Uterus (tissue), 4 donors: ENCODE results near the gene SCP2. TPM values are rescaled to one million over a fixed set of nuclear protein-coding genes. Genes with fewer than 3 reads are reported as not detected.
A peak's percentile ranks its signal among the peaks of the same experiment; 100 is the strongest.

Source experiments
- DNase-seq, 2 donors: peaks; one replicate each; pipeline ENCODE4 v3.0.0-alpha.2; 2019 to 2020
- H3K27ac ChIP-seq, 2 donors: fragments of 200-600 bp; sonication (generic); 1 replicate in 1 of 2; 2 replicates in 1 of 2; pipeline ENCODE4 v1.5.1; 2016 to 2018
- H3K27me3 ChIP-seq, 2 donors: fragments of 200-600 bp; sonication (generic); one replicate each; pipeline ENCODE4 v1.5.1; 2018 to 2019; ENCODE audit warnings: control low read depth in 1 of 2
- H3K36me3 ChIP-seq, 2 donors: fragments of 200-600 bp; sonication (generic); one replicate each; pipeline ENCODE4 v1.5.1; 2019; ENCODE audit warnings: control low read depth in 1 of 2
- H3K4me1 ChIP-seq, 2 donors: fragments of 200-600 bp; sonication (generic); one replicate each; pipeline ENCODE4 v1.5.1; 2018 to 2019; ENCODE audit warnings: control low read depth in 1 of 2
- H3K4me3 ChIP-seq, 2 donors: fragments of 200-600 bp; sonication (generic); 1 replicate in 1 of 2; 2 replicates in 1 of 2; pipeline ENCODE4 v1.5.1; 2018 to 2019; ENCODE audit warnings: mild to moderate bottlenecking in 1 of 2
- H3K9me3 ChIP-seq, 2 donors: fragments of 200-600 bp; sonication (generic); one replicate each; pipeline ENCODE4 v1.5.1; 2019; ENCODE audit warnings: control low read depth in 1 of 2
- CTCF ChIP-seq, 4 experiments: fragments of 200-600 bp in 2 of 4; fragments of 450-650 bp in 2 of 4; sonication (generic) in 2 of 4; IDR thresholded peaks; one replicate each; pipeline ENCODE4 v1.5.1; 2016 to 2019; ENCODE audit warnings: antibody characterized with exemption in 4 of 4, mild to moderate bottlenecking in 2 of 4, moderate library complexity in 1 of 4
- POLR2A ChIP-seq, 2 donors: fragments of 450-650 bp; IDR thresholded peaks; one replicate each; pipeline ENCODE4 v1.6.1; 2016; ENCODE audit warnings: antibody characterized with exemption in 2 of 2, mild to moderate bottlenecking in 1 of 2, moderate library complexity in 1 of 2
- intact Hi-C: fragments of 100-400 bp; cut with DNase I; formaldehyde crosslinking; loops from one replicate; pipeline ENCODE4 v1.15.1; 2023; ENCODE audit warnings: low total_unique reads
- total RNA-seq, 4 donors: library from RNA; depleted of rRNA in 3 of 4; stranded (reverse); fragments of >200 nt in 3 of 4; gene quantifications; one replicate each; pipeline versions ENCODE4 v1.1.0 to v1.2.4, GENCODE V29; 2014 to 2023
- donor health status: DM: yes; HTN: yes; CAD: no.

The SCP2 gene
- total RNA-seq, 4 donors from 2014 or later: 29.2 to 151 (median 84.6) TPM

- no peak for DNase-seq
- Histone ChIP-seq H3K9me3 (no peaks in the 10 kb centered on the region), H3K4me1 (no peaks in the 10 kb centered on the region), H3K27ac (no peak overlapping the region), H3K4me3 (no peak overlapping the region), H3K27me3 (no peaks in the 10 kb centered on the region), H3K36me3 (no peaks in the 10 kb centered on the region)
- TF ChIP-seq CTCF (IDR thresholded peaks at IDR 0.05) (no peak), POLR2A (IDR thresholded peaks at IDR 0.05) (no peak)
- intact Hi-C loops: no loop called here
Measured at GRCh38 chr1:53031732-53032131, 104.7 kb downstream of the SCP2 start.

- Histone ChIP-seq H3K27me3 (no peaks in the 10 kb centered on the region), H3K9me3 (no peaks in the 10 kb centered on the region), H3K4me3 (no peak overlapping the region), H3K36me3 (no peaks in the 10 kb centered on the region), H3K4me1 (no peaks in the 10 kb centered on the region), H3K27ac (no peak overlapping the region)
- no peak for DNase-seq
- intact Hi-C loops: no loop called here
- TF ChIP-seq CTCF (IDR thresholded peaks at IDR 0.05): no peak
- no peak for TF ChIP-seq POLR2A (IDR thresholded peaks at IDR 0.05)
Measured at GRCh38 chr1:53037159-53037558, 110.1 kb downstream of the SCP2 start.

- intact Hi-C loops: no loop called here
- Histone ChIP-seq H3K4me3 (no peak overlapping the region), H3K9me3 (no peaks in the 10 kb centered on the region), H3K4me1 (no peaks in the 10 kb centered on the region), H3K27ac (no peak overlapping the region), H3K36me3 (no peaks in the 10 kb centered on the region), H3K27me3 (no peaks in the 10 kb centered on the region)
- no peak for DNase-seq
- TF ChIP-seq POLR2A (IDR thresholded peaks at IDR 0.05): no peak
Measured at GRCh38 chr1:53038566-53038965, 111.5 kb downstream of the SCP2 start.

GRCh38 chr1:53043271-53043670 is 116.2 kb downstream of the SCP2 start:
- Histone ChIP-seq H3K27me3 (no peaks in the 10 kb centered on the region), H3K9me3 (no peaks in the 10 kb centered on the region), H3K36me3 (no peaks in the 10 kb centered on the region), H3K27ac (peak overlapping the region in 1 of 2 donors; percentile 24), H3K4me1 (no peaks in the 10 kb centered on the region), H3K4me3 (no peak overlapping the region)
- intact Hi-C loops: no loop called here
- TF ChIP-seq POLR2A (IDR thresholded peaks at IDR 0.05) (no peak), CTCF (IDR thresholded peaks at IDR 0.05) (no peak)
- DNase-seq: no peak

- no peaks in the 10 kb centered on the region for H3K4me1 ChIP-seq
- intact Hi-C loops: no loop called here
Measured at GRCh38 chr1:53044926-53045325, 117.8 kb downstream of the SCP2 start.

More at GRCh38 chr1:53044926-53045325, 117.8 kb downstream of the SCP2 start:
- no peak for DNase-seq
- no peaks in the 10 kb centered on the region for H3K9me3 ChIP-seq
- no peak for TF ChIP-seq POLR2A (IDR thresholded peaks at IDR 0.05)
- TF ChIP-seq CTCF (IDR thresholded peaks at IDR 0.05): no peak
- H3K27ac ChIP-seq: no peak overlapping the region
- H3K27me3 ChIP-seq: no peaks in the 10 kb centered on the region
- no peak overlapping the region for H3K4me3 ChIP-seq
- H3K36me3 ChIP-seq: no peaks in the 10 kb centered on the region
